ENCODE data around the gene CES4A. TPM values are rescaled to one million over a fixed set of nuclear protein-coding genes. Genes with fewer than 3 reads are reported as not detected.

Gene CES4A
- total and polyA plus RNA-seq, 2 of the 13 experiments (the other 11 are each of a cell fraction or from before 2014, with no cell fraction given), result 0.09 to 0.17 TPM

GRCh38 chr16:67017810-67018488 lies 29.6 kb downstream of the CES4A start (continued):
- TF ChIP-seq SNAPC4 (CRISPR knock-in tag; IDR thresholded peaks at IDR 0.05), result no peak
- TF ChIP-seq E2F5 (CRISPR knock-in tag; conservative IDR thresholded peaks at IDR 0.05), result no peak
- TF ChIP-seq CEBPB (IDR thresholded peaks at IDR 0.05; ENCODE audit: borderline replicate concordance, low read depth, low read length), result no peak
- TF ChIP-seq ZBTB33 (CRISPR knock-in tag; IDR thresholded peaks at IDR 0.05), result no peak
- no peak for TF ChIP-seq ARID3A (IDR thresholded peaks at IDR 0.05; ENCODE audit: low read depth, low read length)
- no peak for TF ChIP-seq ZNF674 (CRISPR knock-in tag; IDR thresholded peaks at IDR 0.05; ENCODE audit: low read depth)
- TF ChIP-seq UBTF (CRISPR knock-in tag; IDR thresholded peaks at IDR 0.05), result 0 out of 2 replicates have a peak, but pooled peaks have one; percentile 37
- no peak for TF ChIP-seq ZHX1 (CRISPR knock-in tag; IDR thresholded peaks at IDR 0.05; ENCODE audit: low read depth)
- no peak for TF ChIP-seq ZNF33A (CRISPR knock-in tag; IDR thresholded peaks at IDR 0.05; ENCODE audit: borderline replicate concordance)
